NCI-H2107 (cell line): ENCODE results near the gene NOXO1.

Source experiments
- DNase-seq: peaks from one replicate; lab custom pipeline; 2025; lab: John Stamatoyannopoulos, UW

Gene NOXO1

DNA sequence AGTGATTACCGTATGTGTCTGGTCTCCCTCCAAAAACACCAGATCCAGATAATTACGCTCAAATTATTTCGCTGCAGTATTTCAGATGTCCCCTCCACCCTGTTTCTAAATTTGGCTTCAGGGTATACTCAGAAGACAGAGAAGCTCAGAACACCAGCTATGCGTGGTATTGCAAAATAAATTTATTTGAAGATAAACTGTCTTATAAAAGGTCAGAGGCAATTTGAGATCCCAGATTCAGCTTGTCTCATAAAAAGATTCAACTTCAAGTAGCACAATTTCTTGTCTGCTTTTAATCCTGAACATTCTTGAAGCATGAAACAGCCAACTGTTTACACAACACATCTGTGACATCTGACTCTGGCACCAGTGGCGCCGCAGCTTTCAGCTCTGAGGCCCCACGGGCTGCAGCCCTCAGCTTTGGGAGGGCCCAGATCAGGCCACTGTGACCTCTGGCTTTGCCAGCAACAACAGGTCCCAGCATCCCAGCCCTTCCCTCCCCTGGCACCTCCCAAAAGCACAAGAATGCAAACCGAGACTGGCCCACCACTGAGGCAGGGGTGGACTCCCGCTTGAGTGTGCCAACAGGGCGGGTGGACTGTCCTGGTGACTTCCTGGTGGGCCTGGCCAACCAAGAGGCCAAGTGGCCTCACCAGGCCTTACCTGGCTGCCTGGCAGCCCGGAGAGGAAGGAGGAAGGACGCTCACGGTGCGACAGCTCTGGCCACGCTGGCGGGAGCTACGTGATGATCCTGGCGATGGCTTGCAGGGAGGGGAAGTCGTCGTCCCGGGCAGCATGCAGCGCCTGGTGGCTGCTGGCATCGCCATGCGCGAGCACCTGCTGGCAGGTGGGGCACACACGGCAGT lies 16.5 kb upstream of the NOXO1 start:
- no peak for DNase-seq

DNA sequence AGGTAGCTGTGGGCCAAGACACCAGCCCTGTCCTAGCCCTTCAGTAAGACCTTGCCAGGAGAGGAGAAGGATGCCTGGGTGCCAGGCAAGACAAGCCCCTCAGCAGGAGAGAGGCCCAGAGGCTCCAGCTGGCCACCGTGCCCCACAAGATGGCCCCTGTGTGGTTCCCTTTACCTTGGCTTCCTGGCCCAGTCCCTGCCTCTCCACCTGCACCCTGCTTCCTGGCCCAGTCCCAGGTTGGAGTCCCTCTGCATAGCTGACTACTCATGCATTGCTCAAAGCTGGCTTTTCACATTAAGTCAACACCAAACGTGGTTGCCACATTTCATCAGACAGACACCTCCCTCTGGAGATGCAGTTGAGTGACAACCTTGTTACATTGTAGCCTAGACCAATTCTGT lies 12.5 kb upstream of the NOXO1 start:
- DNase-seq: no peak

DNA sequence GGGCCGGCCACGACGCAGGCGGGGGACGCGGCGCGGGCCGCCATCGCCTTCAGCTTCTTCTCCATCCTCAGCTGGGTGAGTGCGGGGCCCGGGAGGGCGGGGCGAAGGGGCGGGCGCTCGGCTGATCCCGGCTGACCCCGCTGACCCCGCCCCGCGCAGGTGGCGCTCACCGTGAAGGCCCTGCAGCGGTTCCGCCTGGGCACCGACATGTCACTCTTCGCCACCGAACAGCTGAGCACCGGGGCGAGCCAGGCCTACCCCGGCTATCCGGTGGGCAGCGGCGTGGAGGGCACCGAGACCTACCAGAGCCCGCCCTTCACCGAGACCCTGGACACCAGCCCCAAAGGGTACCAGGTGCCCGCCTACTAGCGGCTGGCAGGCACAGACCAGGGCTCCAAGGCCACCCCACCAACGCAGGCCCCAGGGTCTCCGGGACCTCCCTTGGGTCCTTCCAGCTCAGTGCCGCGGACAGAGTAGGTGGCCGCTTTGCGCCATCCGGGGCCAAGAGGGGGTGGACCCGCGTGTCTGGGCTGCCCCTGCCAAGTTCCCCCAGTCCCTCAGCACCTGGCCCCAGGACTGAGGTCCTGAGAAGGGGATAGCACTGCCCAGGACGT lies 11.5 kb upstream of the NOXO1 start:
- DNase-seq: no peak

DNA sequence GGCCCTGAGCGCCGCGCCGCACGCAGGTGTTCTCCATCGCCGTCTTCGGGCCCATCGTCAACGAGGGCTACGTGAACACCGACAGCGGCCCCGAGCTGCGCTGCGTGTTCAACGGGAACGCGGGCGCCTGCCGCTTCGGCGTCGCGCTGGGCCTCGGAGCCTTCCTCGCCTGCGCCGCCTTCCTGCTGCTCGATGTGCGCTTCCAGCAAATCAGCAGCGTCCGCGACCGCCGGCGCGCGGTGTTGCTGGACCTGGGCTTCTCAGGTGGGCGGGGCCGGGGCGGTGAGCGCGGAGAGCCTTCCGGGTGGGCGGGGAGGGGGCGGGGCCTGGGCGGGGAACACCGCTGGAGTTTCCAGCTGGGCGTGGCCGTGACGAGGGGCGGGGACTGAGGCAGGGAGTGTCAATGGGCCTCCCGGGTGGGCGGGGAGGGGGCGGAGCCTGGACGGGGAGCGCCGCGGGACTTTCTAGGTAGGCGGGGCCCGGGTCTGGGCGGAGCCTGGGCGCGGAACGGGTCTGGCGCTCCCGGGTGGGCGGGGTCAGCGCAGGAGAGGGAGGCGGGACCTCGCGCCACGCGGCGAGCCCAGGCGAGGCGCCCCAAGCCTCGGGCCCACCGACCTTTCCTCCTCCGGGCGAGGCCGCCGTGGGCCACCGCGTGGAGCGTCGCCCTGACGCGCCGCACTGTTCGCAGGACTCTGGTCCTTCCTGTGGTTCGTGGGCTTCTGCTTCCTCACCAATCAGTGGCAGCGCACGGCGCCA lies 10.9 kb upstream of the NOXO1 start:
- no peak for DNase-seq

DNA sequence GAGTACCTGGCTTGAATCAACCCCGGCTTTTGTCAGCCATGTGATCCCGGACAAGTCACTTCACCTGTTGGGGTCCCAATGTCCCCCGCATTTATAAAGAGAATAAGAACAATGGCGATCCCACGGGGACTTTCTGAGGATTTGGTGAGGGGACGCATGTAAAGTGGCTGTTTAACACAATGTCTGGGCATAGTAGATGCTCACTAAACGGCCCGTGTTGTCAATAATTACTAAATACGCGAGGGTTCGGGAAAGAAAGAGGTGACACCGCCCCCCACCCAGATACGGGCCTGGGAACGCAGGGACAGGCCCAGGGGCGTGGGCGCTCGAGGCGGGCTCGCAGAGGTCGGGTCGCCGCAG lies 10.3 kb upstream of the NOXO1 start:
- no peak for DNase-seq

DNA sequence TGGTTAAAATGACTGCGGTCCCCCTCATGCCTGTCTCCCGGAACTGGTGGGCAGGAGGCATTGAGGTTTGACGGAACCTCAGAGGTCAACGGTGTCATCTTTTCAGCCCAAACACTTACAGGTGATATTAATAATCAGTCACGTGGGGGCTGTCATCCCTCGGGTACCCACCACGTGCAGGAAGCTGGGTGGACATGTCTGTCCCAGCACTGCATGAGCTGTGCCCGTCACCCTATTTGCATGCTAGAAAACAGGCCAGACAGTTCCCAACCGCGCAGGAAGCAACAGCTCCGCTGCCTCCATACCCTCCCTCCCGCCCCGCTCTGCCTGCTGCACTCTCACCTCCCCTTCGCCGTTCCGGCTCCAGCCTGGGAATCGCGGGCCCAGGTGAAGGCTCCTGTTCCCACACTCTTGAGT lies 9.9 kb upstream of the NOXO1 start:
- no peak for DNase-seq

DNA sequence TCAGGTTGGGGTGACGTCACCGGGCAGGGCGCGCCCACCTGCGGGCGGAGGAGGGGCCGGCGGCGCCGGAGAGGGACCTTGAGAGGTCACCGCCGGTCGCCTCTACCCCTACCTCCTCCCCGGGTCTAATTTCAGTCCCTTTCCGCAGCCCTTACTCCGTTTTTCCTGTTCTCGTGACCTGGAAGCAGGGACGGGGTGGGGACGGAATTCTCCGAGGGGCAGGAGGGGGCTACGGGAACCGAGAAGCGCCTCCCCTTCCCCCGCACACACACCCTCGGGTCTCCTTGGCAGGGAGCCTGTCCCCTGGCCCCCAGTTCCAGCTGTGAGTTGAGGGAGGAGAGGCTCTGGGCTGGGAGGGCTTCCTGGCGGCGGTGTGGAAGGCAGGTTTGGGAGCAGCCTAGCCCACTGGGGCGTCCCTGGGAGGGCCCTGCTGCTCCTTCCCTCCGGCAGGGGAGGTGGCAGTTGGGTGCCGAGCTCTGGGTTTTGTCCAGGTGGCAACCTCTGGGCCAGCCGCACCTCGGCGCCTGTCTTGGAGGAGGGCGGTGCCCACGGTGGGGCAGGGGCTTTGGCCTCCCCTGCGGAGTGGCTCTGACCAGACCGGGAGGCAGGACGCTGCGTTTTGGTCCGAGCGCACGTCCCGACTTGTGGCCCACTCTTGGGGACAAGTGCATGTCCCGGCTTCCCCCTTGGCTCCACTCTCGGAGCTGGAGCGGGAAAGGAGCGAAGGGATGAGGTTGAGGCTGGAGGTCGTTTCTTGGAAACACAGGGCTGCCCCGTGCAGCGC lies 9.3 kb upstream of the NOXO1 start:
- DNase-seq: no peak

DNA sequence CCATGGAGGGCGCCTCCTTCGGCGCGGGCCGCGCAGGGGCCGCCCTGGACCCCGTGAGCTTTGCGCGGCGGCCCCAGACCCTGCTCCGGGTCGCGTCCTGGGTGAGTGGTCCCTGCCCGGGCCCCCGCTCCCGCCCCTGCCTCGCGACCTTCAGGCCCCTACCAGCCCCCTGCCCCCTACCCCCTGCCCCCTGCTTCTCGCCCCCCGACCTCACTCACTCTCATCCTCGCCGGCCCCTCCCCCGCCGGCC lies 8.8 kb upstream of the NOXO1 start:
- no peak for DNase-seq

DNA sequence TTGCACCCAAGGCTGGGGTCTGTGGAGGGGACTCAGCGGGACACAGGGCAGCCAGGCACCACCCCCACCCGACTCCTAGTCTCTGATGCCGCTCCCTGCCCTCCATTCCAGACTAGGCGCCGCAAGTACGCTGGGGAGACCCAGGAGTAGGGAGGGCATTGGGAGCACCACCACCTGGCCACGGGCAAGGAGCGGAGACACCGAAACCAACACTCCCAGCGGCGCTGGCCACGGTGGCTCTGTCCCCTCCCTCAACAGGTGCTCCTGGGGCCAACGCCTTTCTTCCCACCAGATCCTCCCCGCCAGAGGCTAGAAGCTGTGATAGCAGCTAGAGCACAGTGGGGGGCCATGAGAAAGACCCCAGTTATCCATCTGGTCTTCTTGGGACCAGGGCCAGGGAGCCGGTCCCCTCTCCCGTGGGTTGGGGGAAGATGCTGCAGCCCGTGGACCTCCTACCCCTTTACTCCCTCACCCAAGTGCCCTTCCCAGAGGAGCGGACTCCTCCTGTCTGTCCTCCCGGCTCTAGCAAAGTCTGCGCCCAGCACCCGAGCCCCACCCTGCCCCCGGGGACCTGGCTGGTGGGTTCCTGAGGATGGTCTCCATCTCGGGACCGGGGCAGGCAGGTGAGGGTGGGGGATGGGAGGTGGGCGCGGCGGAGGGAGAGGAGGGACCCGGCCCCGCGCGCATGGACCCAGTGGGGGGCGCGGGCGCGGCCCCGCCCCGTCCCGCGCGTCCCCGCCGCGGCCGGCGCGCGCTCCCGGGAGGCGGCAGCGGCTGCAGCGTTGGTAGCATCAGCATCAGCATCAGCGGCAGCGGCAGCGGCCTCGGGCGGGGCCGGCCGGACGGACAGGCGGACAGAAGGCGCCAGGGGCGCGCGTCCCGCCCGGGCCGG lies 8.2 kb upstream of the NOXO1 start, which contains the start of gene SYNGR3:
Gene SYNGR3 (plus strand): TSS at position 762 of the 892 bp plus-strand sequence. CDS start 133 bp downstream, outside the sequence.
- DNase-seq: no peak

DNA sequence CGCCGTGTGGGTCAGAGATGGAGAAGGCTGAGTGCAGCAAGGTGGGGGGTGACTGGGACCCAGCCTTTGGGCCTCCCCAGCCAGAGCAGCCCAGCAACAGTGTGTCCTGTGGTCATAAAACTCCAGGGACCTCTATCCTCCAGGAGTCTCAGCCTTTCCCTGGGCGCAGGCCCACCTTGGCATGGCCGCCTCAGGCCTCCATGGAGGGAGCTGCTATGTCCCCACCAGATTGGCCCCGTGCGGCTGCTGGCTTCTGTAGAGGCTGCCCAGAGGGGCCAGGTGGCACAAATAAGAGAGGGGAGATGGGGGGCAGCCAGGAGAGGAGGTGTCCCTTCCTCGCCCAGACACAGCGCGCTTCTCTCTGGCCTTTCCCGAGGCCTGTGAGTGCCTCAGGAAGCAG lies 5.9 kb upstream of the NOXO1 start:
- no peak for DNase-seq

DNA sequence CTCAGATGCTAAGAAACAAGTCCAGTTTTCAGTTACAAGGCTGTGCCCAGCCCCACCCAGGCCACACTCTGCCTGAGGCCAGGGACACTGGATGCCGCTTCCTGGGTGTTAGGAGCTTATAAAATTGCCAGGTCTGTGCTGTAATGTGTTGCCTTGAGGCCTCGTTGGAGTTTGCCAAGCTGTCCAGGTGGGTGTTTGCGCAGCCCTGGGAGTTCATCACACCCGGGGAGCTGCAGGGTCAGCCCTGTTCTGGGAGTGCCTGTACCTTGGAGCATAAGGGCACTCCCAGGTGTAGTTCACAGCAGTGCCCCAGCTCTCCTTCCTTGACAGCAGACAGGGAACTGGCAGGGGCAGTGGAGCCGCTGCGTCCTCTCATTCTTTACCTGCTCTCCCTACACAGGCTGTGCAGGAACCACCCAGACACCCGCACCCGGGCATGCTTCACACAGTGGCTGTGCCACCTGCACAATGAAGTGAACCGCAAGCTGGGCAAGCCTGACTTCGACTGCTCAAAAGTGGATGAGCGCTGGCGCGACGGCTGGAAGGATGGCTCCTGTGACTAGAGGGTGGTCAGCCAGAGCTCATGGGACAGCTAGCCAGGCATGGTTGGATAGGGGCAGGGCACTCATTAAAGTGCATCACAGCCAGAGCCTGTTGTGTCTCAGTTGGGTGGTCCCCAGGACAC lies 4.3 kb upstream of the NOXO1 start:
- no peak for DNase-seq

DNA sequence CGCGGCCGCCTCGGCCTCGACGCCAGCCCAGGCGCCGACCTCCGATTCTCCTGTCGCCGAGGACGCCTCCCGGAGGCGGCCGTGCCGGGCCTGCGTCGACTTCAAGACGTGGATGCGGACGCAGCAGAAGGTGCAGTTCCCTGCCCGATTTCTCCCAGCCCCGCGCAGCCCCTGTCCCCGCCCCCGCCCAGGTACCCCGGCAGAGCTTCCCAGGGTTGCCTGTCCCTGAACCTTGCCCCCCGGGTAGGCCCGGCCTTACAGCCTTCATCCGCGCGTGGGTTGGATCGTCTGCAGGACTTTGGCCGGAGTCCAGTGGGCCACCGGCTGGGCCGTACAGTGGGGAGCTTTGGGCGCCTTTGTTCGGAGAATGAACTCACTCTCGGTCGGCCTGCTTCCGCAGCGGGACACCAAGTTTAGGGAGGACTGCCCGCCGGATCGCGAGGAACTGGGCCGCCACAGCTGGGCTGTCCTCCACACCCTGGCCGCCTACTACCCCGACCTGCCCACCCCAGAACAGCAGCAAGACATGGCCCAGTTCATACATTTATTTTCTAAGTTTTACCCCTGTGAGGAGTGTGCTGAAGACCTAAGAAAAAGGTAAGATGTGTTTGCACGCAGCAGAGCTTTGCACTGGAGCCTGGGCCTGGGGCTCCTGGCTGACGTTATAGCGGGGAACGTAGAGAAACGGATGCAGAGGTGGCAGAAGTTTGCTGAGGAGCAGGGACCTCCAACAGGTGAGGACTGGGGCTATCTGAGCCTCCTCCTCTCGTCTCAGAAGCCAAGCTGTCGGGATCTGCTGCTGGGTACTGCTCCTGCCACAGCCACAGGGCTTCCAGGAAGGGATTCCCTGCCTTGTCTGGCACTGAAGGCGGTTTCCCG lies 3.3 kb upstream of the NOXO1 start:
- no peak for DNase-seq

DNA sequence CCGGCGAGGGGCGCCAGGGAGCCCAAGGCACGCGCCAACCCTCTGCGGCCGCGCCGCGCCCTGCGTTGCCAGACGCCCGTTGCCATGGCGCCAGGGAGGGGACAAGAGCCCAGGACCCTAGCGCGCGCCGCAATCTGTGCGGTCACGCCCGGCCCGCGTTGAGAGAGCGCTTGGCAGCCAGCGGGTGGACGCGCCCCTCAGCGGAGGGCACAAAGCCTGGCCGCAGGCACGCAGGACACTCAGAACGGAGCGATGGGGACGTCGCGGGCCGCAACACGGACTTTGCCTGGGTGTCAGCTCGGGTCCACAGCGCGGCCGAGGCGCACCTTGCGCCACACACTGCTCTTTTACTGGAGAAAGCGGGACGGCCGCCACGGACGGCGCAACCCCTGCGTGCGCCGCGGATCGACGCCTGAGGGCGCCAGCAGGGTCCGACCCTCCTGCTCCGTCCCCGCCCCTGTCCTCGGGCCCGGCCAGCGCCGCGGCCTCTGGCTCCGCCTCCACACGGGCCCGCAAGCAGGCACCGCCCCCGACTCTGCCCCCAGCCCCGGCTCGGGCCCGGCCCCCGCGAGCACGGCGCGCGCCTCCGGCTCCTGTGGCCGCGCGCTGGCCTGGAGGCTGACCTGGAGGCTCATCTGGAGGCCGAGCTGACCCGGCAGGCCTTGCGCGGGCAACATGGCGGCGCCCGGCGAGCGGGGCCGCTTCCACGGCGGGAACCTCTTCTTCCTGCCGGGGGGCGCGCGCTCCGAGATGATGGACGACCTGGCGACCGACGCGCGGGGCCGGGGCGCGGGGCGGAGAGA lies 2.5 kb upstream of the NOXO1 start, which contains the start of gene GFER:
Gene GFER (plus strand): TSS at position 650 of the 803 bp plus-strand sequence. CDS start 26 bp downstream, at position 676.
- DNase-seq: peak; percentile 41

DNA sequence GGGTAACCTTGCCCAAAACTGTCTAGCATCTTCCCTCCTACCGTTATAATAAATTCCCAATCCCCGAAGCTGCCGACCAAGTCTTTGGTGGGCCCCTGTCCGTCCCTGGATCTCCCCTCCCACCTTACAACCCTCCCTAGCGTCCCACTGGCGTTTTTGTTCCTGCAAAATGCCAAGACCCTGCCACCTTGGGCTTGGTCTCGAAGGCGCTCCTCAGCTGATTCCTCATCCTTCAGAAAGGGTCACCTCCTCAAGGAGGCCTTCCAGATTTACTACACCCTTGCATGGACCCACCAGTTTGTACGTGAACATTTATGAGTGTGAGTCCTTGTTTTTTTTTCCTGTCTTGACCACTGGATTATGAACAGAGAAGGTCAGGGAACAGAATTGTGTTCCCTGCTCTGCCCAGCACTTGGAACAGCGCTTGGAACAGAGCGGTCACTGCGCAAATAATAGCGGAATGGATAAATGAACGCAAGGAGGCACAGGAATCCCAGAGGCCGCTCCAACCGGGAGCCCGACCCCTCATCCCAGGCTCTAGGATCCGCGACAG lies 1.8 kb upstream of the NOXO1 start:
- no peak for DNase-seq

DNA sequence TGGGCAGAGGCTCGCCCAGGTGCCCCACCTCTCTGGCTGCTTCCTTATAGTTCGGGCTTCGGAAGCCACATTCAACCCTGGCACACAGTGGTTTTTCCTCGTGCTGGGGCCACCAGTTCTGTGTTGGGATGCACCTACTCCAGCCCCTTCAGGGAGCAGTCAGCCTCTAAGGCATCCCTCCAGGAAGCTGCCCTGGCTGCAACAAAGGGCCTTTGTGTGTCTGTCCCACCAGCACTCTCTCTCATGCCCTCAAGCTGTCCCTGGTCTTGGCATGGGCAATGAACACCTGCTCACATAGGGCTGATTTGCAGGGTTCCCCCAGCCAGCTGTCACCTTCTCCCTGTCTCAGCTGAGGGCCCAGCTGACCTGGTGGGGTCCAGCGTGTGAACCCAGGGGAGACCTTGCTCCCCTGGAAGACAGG lies 754 bp upstream of the NOXO1 start:
- no peak for DNase-seq

DNA sequence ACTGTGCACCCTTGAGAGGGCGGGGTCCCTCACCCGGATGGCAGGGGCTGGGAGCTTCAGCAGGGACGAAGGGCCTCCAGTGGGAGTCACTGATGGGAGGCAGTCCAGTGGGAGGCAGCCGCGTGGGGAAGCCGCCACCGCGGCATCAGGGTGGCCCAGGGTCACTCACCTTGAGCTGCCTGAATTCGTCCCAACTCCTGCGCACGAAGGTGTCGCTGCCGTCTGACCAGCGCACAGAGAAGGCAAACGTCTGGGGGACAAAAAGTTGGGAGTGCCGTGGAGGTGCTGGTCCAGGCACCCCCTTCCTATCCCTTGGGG lies 540 bp downstream of the NOXO1 start:
- no peak for DNase-seq

DNA sequence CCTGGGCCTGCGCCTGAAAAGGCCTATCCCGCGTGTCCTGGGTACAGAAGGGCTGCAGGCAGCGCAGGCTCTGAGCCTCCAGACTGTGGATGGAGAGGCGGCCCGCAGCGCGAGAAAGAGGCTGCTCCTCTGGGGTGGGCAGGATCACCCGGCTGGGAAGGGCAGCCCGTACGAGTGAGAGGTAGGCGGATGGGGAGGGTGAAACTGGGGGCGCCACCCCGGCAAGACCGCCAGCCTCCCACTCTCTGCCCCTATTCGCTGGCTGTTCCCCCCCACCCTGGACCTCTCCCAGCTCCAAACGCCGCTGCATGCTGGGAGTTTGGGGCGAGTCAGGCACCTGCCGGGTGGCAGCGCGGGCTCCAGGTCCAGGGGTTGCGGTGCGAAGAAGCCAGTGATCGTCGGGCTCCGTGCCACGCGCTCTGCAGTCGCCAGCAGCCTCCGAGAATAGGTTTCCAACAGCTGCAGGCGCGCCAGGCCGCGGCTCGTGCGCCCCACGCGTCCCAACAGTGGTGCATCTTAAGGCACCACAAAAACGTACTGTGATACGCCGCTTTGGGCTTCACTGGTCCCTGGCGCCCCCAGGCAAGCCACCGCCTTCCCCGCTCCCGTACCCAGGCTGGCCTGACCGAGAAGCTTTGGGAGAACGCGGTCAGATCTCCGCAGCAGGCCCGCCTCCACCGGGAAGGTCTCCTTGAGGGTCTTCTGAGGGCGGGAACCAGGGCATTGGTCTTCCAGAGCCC lies 1.1 kb downstream of the NOXO1 start:
- DNase-seq: no peak
